GM19238 (cell line): ENCODE measurements around the gene PKM.
A peak's percentile ranks its signal among the peaks of the same experiment; 100 is the strongest.

Experiments used
- DNase-seq: peaks from one replicate; pipeline ENCODE4 v3.0.0; 2011; ENCODE audit warnings: low spot score; ENCODE audit not compliant: insufficient read length

PKM gene

DNA sequence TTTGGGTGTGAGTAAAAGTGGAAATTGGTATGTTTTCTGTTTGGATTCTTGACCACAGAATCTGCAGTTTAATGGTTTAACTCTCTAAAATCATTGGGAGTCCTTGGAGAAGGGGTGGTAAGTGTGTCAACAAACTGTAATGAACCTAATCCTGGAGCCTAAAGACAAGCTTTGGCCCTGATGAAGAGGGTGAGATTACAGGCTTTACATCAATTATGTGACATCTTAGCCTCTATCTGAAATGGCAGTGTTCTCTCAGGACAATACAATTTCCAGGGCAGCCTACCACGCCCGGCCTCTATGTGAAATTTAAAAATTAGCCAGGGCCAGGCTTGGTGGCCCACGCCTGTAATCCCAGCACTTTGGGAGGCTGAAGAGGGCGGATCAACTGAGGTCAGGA is 4.3 kb upstream of the PKM start:
- no peak for DNase-seq

DNA sequence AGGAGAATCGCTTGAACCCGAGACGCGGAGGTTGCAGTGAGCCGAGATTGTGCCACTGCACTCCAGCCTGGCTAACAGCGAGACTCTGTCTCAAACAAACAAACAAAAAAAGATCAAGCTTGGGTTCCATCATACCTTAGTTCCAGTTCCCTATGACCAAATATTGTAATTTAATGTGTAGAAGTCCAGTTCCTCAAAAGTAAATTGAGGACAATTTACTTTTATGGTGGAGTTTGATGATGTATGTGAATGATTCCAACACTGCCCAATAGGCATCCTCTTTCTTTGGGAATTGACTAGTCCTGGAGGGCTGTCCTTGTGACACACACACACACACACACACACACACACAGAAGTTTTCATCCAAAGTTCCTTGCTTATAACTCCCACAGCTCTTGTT is 2.8 kb upstream of the PKM start:
- no peak for DNase-seq

DNA sequence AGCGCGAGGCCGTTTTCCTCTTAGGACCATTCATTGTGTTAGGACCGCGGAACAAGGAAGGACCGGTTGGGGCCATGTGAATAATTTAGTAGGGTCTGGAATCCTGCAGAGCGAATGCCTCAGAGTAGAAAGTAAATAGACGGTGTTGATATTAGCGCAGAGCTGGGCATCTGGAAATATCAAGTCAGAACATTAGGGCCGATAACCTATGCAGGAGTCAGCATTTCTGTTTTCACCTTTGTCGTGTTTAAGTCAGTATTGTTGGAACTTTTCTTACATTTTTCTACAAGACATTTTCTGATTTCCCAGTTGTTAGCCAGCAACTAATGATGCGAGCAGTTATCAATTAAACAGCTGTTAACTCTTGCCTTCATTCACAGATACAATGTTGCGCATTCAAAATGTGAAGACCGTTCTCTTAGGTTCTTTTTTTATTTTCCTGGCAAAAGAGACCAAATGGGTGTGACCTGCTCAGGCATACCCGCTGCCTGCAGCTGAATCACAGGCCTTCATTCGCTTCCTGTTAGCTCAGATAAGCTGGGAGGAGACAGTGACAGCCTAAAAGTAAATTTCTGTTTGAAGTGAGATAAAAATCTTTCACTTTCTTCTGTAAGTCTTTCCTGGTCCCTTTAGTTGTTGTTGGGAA is 966 bp upstream of the PKM start:
- DNase-seq = peak; percentile 21

DNA sequence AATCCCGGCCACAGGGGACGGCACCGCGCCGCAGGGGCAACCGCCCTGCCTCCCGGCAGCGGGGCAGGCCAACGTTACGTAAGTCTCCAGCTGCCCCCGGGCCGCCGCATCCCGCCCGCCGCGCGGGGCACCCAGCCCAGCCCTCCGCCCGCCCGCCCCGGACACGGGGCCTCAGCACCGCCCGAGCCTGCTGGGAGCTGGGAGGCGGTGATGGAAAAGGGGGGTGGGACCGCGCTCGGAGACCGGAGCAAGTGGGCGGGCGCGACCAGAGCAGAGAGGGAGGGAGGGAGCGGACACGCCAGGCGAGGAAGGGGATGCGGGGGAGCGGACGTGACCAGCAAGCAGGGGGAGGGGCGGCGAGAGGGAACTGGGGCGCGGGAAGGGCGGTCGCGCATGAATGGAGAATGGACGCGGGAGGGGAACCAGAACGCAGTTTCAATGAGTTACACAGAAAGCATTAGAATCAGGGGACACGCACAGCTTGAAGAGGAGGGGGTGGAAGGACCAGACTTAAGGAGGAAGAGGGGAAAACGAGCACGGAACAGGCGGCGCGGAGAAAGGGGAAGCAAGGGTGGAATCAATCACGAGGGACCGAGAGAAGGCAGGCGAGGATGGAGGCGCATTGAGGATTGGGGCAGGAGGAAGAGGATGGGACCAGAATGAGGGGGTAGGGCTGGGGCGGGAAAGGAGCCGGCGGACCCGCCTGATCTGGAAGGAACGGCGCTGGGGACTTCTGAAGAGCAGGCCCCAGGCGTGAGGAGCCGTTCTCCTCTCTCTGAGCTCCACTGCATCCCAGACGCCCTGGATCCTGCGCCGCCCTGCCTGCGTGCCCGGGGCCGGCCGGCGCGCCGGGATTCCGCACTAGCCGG is 559 bp downstream of the PKM start:
- peak; percentile 45 for DNase-seq

DNA sequence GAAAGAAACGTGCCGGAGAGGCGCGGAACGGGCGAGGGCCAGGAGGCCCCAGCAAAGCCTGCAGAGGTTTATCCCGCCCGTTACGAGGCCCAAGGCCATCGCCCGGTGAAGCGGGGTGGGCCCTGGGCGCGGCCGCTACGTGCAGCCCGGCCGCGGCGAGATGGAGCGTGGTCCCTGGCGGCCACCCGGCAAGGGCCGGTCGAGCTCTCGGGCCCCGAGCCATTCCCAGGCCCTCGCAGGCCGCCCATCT is 1.1 kb downstream of the PKM start:
- DNase-seq = no peak

DNA sequence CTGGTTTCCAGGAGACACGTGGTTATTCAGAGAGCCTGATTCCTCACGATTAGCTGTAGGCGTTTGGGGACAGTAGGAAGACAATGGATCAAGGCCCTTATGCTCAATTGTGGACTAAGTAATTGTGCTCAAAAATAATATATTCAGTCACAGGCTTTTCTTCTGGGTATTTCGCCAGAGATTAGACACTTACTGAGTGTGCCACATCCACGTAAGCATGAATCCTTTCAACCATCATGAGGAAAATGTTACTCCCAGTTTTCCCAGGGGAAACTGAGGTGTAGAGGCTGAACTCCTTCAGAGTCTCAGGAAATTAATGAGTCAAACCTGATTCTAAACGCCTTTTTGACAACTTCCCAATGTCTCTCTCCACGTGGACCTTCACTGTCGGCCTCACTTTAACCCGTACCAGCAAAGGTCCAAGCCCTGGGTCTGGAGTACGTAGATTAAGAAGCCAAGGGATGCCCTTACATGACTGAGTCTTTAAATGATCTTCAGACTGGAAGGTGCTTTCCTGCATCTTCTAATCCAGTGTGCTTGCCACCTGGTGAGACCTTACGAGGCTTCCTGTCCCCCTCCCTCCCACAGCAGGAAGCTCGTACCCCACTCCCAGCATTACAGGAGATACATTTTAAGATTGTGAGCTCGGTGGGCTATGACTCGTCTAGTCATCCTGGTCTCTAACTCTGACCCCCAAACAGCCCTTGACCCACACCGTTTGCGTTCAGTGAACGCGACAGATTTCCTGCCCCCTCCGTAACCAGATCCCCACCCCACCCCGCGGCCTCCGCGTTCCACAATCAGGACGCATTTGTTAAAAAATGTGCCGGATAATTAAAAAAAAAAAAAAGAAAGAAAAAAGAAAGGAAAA is 1.7 kb downstream of the PKM start:
- DNase-seq = peak; percentile 21

DNA sequence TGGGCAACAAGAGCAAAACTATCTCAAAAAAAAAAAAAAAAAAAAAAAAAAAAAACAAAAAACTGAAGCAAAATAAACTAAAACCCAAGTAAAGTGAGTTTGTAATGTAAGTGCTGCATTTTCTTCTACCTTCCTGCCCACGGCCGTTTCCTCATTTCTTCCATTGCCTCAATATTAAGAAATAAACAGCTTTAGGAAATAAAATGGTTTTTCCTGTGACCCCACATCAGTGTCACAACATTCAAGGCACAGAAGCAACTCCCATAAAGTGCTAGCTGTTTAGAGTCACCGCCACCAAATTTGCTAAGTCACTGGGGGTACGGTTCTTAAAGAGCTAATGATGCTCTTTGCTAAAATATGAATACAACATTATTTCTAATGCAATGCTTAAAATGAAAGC is 3.3 kb downstream of the PKM start:
- DNase-seq = no peak

DNA sequence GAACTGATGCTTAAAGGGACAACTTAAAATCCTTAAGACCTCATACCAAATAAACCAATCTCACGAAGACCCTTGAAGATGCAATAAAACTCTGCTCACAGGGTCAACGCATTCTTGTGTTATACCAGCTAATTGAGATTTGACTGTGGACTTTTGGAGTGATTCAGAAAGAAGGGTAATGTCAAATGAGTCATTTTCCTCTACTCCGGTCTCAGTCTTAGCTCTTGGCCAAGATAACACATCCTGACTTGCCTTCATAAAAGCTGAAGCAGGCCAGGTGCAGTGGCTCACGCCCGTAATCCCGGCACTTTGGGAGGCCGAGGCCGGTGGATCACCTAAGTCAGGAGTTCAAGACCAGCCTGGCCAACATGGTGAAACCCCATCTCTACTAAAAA is 3.8 kb downstream of the PKM start:
- DNase-seq = no peak

DNA sequence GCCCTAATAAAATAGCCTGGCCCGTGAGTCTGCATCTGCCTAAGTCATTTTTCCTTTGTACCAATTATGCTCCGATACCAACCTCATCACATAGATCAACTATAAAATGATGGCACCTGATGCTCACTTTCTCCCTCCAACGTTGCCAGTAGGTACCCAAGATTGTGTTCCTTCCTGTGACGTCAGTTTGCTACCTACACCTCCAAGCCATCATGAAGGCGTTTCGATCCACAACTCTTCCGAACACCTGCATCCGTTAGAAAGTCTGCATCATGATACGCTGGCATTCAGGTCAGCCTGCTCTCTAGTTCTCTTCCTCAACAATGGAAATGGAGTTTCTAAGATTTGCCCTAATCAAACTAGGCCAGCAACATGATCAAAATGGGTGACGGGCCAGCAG is 7.7 kb downstream of the PKM start:
- no peak for DNase-seq

DNA sequence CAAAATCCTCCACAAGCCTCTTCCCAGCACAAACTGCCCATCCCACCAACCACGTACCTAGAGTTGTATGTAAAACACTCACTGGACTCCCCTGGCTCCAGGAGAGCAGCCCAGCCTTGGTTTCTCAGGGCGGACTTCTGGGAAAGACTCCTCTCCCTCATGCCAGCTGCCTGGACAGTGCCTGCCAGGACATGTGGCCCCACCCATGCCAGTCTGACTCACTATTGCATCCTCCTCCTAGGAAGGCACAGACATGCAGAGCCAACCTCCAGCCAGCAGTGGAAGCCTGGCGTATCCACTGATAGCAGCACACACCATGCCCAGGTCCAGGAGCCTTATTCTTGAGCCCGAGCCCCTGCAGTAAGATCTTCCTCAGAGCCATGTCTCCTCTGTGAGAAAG is 8.6 kb downstream of the PKM start:
- no peak for DNase-seq

DNA sequence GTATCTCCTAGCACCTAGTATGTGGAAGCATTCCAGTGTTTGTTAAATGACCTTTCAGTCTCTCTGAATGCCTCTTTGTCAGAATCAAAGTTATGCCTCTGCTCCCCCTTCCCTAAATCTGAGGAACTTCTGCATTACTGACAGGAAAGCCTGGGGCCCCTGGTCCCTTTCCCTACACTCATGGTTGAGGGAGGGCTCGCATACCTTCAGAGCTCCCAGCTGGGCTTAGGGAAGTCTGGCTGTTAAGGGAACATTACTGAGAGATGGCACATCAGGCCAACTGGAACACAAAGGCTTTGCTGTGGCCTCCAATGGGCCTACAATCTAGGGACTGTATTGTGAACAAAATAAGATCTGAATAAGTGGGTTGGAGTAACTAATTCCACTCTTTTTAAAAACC is 10.3 kb downstream of the PKM start:
- DNase-seq = no peak

DNA sequence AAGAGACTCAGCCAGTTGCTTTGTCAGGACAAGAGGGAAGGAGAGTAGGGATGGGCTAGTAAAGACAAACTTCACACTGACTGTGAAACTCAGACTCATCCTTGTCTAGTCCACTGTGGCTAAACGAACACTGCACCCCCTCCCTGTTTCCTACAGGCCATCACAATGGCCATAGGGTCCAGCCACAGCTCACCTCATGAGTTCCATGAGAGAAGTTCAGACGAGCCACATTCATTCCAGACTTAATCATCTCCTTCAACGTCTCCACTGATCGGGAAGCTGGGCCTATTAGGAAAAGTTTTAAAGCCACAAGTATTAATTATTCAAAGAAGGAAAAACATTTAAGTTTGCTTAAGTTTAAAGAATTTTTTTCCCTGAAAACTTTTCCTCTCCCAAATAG is 13.8 kb downstream of the PKM start:
- no peak for DNase-seq

DNA sequence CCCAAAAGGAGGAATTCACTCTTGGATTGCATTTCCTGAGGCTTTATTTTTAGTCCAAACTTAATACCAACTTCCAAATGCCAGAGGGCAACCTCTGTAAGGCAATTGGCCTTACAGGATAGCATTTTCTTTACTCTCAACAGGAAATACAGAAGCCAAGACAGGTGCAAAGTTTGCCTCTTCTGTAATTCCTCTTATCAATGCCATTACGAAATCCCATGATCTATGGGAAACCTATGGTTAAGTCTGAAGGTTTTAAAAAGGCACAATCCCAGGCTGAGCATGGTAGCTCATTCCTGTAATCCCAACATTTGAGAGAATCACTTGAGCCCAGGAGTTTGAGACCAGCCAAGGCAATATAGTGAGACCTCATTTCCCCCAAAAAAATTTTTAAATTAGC is 14.9 kb downstream of the PKM start:
- no peak for DNase-seq

DNA sequence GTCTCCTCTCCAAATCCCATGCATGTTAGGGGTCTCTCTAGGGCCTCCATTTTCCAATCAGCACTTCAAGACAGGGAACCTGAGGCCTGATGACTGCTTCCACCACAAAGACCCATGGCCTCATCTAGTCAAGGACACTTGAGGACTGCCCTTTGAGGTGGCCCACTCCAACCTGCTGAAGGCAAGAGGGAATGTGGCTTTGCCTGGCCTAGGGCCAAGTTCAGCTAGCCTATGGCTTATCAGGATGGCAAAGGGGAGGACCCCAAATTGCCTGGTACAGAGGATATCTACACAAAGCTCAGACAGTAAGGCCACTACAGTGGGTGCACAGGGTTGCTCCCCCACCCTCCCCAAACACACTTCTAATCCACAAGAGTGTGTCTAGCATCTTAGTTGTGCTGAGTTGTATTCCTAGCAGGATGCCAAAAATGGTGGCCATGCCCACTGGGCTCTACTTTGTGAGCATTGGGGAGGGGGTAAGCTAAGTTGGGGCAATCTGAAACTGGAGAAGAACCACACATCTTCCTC is 23.4 kb downstream of the PKM start:
- no peak for DNase-seq

DNA sequence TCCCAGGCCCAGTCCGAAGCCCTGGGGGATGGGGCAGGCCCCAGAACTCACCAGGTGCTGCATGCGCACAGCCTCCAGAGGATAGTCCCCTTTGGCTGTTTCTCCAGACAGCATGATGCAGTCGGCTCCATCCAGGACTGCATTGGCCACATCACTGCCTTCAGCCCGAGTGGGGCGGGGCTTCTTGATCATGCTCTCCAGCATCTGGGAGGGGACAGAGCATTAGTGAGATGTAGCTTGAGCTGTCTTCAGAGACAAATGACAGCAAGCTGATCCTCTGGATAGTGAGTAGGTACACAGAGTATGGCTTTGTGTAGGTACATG is 24.4 kb downstream of the PKM start:
- DNase-seq = no peak

DNA sequence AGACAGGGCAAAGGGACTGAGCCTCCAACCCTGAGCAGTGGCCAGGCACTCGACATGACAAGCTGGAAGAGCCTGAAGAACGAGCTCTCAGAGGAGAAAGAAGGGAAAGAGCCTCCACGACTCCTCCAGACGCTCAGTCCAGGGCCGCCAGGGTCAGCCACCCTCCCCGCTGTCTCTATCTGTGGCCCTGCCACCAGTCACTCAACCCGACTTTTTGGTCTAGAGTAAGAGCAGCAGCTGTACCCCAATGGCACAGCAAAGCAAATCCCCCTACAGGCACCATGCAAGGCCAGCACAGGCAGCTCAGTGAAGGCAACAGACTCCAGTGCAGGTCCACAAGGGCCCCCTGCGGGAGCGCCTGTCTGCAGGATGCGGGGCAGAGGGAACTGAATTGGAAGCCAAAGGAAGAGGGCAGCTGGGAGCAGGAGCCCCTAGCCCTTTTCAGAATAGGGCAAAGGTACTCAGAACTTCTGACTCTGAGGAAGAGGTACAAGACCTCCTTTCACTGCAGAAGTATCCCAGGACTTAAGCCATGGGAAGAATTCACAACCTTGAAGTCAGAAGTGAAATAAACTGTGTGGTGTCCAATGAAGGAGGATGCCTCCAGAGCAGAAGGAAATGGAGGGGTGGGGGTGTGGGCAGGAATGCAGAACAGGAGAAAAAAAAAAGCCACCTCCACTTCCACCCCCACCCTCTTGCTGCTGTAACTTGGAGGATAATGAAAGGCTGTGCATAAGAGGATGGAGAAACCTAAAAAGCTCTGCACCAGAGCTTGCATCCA is 24.9 kb downstream of the PKM start:
- no peak for DNase-seq

DNA sequence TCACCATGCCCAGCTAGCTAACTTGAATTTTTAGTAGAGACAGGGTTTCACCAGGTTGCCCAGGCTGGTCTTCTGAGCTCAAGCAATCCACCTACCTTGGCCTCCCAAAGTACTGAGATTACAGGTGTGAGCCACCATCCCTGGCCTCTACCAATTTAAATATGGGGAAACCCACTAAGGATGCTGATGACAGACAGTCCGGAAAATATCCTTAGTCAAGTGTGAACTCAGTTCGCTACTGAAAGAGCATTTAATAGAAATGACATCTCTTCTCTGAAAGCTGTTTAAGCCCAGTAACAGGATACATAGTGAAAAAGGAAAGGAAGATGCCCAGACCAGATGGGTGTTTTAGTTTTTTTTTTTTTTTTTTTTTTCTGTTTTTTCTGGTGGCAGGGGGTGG is 25.7 kb downstream of the PKM start:
- no peak for DNase-seq

DNA sequence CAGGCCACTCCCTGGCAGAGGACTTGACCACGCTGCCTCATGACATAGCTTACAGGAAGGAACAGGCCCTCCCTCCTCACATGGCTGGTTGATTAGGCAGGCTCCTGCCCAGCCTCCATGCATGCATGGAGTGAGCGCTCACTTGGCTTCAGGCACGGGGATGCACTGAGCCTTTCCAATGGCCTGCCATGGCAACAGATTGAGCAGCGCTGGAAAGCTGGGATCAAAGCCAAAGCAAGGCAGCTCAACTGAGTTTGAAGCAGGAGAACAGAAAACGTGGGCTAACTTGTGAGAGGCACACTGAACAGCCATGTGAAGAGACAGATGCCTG is 27.5 kb downstream of the PKM start:
- no peak for DNase-seq

DNA sequence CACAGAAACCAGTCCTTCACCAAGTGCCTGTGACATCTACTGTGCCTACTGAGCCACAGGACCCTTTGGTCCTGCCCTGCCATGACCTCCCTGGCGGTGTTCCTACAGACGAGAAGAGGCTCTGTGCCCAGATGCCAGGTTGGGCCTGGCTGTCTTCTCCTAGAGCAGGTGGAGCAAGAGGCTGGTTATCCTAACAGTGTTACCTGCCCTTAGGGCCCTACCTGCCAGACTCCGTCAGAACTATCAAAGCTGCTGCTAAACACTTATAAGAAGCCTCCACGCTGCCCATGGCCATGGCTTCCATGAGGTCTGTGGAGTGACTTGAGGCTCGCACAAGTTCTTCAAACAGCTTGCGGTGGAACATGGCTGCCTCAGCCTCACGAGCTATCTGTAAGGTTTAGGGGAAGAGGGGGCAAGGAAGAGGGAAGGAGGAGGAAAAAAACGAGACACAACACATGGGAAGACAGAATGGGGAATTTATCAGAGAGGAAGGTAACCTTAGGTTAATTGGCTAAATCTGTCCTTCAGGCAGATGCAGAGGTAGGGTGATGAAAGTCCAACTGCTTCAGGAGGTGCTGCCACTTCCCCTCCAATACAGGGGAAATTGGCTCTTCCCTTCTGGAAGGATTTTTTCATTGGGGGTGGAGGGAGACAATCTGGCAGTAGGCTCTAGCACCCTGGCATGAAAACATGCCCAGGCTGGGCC is 28.0 kb downstream of the PKM start:
- DNase-seq = no peak

DNA sequence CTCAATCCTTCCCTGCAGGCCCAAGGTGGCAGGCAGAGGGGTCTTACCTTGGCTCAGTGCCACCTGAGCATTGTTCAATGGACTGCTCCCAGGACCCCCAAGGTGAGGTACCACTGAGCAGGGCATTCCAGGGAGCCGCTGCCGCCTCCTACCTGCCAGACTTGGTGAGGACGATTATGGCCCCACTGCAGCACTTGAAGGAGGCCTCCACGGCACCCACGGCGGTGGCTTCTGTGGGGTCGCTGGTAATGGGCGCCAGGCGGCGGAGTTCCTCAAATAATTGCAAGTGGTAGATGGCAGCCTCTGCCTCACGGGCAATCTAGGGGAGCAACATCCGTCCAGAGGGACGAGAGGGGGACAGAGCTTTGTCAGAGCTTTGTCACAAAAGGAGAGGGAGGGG is 28.7 kb downstream of the PKM start:
- no peak for DNase-seq

DNA sequence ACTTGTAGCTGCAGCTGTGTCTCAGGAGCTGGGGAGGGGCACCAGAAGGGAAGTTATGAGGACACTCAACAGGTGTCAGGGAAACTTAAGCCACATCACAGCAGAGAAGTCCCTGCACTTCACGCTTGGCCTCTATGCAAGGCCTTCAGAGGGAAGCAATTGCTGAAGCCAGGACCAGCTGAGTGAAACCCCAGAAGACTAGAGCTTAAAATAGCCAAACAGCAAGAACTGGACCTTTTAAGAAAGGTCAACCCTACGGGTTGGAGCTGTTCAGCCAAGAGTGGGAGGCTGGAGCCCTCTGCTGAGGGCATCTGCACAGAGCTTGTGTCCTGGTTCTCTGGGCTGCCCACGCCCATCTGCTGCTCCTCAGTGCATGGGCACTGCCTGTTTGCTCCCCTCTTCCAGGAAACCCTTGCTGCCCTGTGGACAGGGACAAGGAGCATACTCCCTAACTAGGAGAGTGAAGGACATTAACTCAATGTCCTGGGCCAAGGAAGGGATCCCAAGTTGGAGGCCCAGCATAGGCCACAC is 29.5 kb downstream of the PKM start:
- no peak for DNase-seq
